LNCaP clone FGC (cell line): ENCODE data around the gene KRT77.

Source experiments
- DNase-seq: peaks from one replicate; pipeline ENCODE4 v3.0.0-alpha.2; 2011; ENCODE audit warnings: low read depth
- H3K4me3 ChIP-seq: 2 replicates; pipeline ENCODE4 v1.5.1; 2011; ENCODE audit warnings: mild to moderate bottlenecking, low read depth, low read length, control low read depth
- CTCF ChIP-seq: IDR thresholded peaks from 2 replicates; pipeline ENCODE4 v1.5.1; 2012; ENCODE audit warnings: mild to moderate bottlenecking; ENCODE audit not compliant: control insufficient read depth, insufficient read depth; ENCODE audit errors: extremely low read depth

Gene KRT77

GRCh38 chr12:52686063-52686462 is 17.3 kb downstream of the KRT77 start:
- TF ChIP-seq CTCF, result no peak
- no peak for DNase-seq

GRCh38 chr12:52685406-52685890 is 17.9 kb downstream of the KRT77 start:
- TF ChIP-seq CTCF, result no peak
- DNase-seq, result no peak
- no peak overlapping the region for H3K4me3 ChIP-seq

More at GRCh38 chr12:52686063-52686462, 17.3 kb downstream of the KRT77 start:
- no peak overlapping the region for H3K4me3 ChIP-seq

GRCh38 chr12:52684431-52684830 is 18.9 kb downstream of the KRT77 start:
- TF ChIP-seq CTCF, result no peak
- DNase-seq, result no peak
- H3K4me3 ChIP-seq, result no peak overlapping the region

GRCh38 chr12:52683575-52684300 is 19.6 kb downstream of the KRT77 start:
- TF ChIP-seq CTCF, result no peak
- H3K4me3 ChIP-seq, result no peak overlapping the region
- no peak for DNase-seq

- no peak for TF ChIP-seq CTCF
- DNase-seq, result peak; percentile 28
- H3K4me3 ChIP-seq, result no peak overlapping the region
These were observed 20.3 kb downstream of the KRT77 start for GRCh38 chr12:52682938-52683574.

GRCh38 chr12:52682381-52682660 is 21.0 kb downstream of the KRT77 start:
- TF ChIP-seq CTCF, result no peak
- no peak for DNase-seq
- H3K4me3 ChIP-seq, result no peak overlapping the region
